Neural progenitor cell (in vitro differentiated cells): ENCODE measurements around the gene FIBCD1. TPM values are rescaled to one million over a fixed set of nuclear protein-coding genes. Genes with fewer than 3 reads are reported as not detected.
A peak's percentile ranks its signal among the peaks of the same experiment; 100 is the strongest.

Experiments used
- DNase-seq: peaks from one replicate; pipeline ENCODE4 v3.0.0-alpha.2; 2016; ENCODE audit warnings: low spot score
- H2AFZ ChIP-seq: fragments of 200-600 bp; sonication (generic); replicated peaks from 2 replicates; pipeline ENCODE4 v1.6.1; 2016; ENCODE audit warnings: antibody characterized with exemption
- H3F3A ChIP-seq: fragments of 200-600 bp; sonication (generic); 2 replicates; pipeline ENCODE4 v1.6.1; 2016; ENCODE audit warnings: antibody characterized with exemption, low read depth
- H3K27ac ChIP-seq: fragments of 200-600 bp; sonication (generic); 2 replicates; pipeline ENCODE4 v1.5.1; 2016; ENCODE audit warnings: mild to moderate bottlenecking
- H3K27me3 ChIP-seq: fragments of 200-600 bp; sonication (generic); 2 replicates; pipeline ENCODE4 v1.6.1; 2016; ENCODE audit warnings: mild to moderate bottlenecking, moderate library complexity
- H3K36me3 ChIP-seq: fragments of 200-600 bp; sonication (generic); 2 replicates; pipeline ENCODE4 v1.5.1; 2016
- H3K4me1 ChIP-seq: fragments of 200-600 bp; sonication (generic); 2 replicates; pipeline ENCODE4 v1.6.1; 2016; ENCODE audit warnings: mixed run types
- H3K4me2 ChIP-seq: fragments of 200-600 bp; sonication (generic); 2 replicates; pipeline ENCODE4 v1.6.1; 2016
- H3K4me3 ChIP-seq: fragments of 200-600 bp; sonication (generic); 2 replicates; pipeline ENCODE4 v1.5.1; 2016
- H3K79me2 ChIP-seq: fragments of 200-600 bp; sonication (generic); 2 replicates; pipeline ENCODE4 v1.6.1; 2016; ENCODE audit warnings: low read depth
- H3K9ac ChIP-seq: fragments of 200-600 bp; sonication (generic); 2 replicates; pipeline ENCODE4 v1.6.1; 2016
- H3K9me3 ChIP-seq: fragments of 200-600 bp; sonication (generic); 2 replicates; pipeline ENCODE4 v1.5.1; 2016; ENCODE audit warnings: low read depth
- H4K20me1 ChIP-seq: fragments of 200-600 bp; sonication (generic); 2 replicates; pipeline ENCODE4 v1.6.1; 2016; ENCODE audit warnings: low read depth
- H3K27ac Mint-ChIP-seq: 3 replicates; pipeline ENCODE4 v1.8.0; 2021; ENCODE audit warnings: mixed read lengths
- H3K27me3 Mint-ChIP-seq: 2 replicates; pipeline ENCODE4 v1.8.0; 2022; ENCODE audit warnings: low read depth, mild to moderate bottlenecking, inconsistent platforms, moderate library complexity, mixed read lengths; ENCODE audit not compliant: insufficient read depth
- H3K36me3 Mint-ChIP-seq: 3 replicates; pipeline ENCODE4 v1.8.0; 2021; ENCODE audit warnings: mixed read lengths
- H3K4me1 Mint-ChIP-seq: 3 replicates; pipeline ENCODE4 v1.8.0; 2021; ENCODE audit warnings: mixed read lengths
- H3K4me3 Mint-ChIP-seq: 3 replicates; pipeline ENCODE4 v1.8.0; 2021; ENCODE audit warnings: mild to moderate bottlenecking, moderate library complexity, mixed read lengths
- H3K9me3 Mint-ChIP-seq: 3 replicates; pipeline ENCODE4 v1.8.0; 2020; ENCODE audit warnings: mixed read lengths
- EZH2 ChIP-seq: fragments of 200-600 bp; sonication (generic); IDR thresholded peaks from 2 replicates; pipeline ENCODE4 v1.6.1; 2017; ENCODE audit warnings: antibody characterized with exemption, mild to moderate bottlenecking, moderate library complexity
- EZH2phosphoT487 ChIP-seq: fragments of 200-600 bp; sonication (generic); IDR thresholded peaks from 2 replicates; pipeline ENCODE4 v1.6.1; 2017; ENCODE audit warnings: antibody characterized with exemption
- total RNA-seq: library from RNA; depleted of rRNA; stranded (reverse); fragments of >200 nt; gene quantifications from 2 replicates; pipeline ENCODE4 v1.2.3, GENCODE V29; 2015; ENCODE audit warnings: low replicate concordance
- TF ChIP-seq, protein P1 (sequence below): fragments of 200-600 bp; sonication (generic); IDR thresholded peaks from 2 replicates; pipeline ENCODE4 v1.5.1; 2017; ENCODE audit warnings: antibody characterized with exemption, mild to moderate bottlenecking

The FIBCD1 gene
- total RNA-seq, 1 donor from 2014 or later, result 1.8 TPM

DNA sequence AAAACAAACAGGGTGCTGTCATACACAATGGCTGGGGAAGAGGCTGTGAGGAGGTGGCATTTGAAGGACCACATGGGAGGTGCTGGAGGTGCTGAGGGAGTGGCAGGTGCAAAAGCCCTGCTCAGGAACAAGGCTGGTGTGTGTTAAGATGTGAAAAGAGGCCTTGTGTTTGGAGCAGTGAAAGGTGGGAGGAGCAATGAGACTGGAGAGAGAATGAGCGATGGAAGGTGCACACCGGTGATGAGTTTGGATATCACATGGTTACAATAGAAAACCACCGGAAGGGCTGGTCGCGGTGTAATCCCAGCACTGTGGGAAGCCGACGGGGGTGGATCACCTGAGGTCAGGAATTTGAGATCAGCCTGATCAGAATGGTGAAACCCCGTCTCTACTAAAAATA, 9.2 kb upstream of the FIBCD1 start:
- Mint-ChIP-seq H3K27ac (no peak overlapping the region), H3K36me3 (no peaks in the 10 kb centered on the region), H3K4me1 (peaks cover 8% of the 10 kb centered on the region), H3K9me3 (peaks cover 3% of the 10 kb centered on the region), H3K27me3 (peaks cover 30% of the 10 kb centered on the region), H3K4me3 (no peak overlapping the region)
- no peaks in the 10 kb centered on the region for H3K36me3 ChIP-seq
- no peak overlapping the region for H3K27ac ChIP-seq
- H3K4me2 ChIP-seq, result no peak overlapping the region
- no peaks in the 10 kb centered on the region for H3K4me1 ChIP-seq
- TF ChIP-seq EZH2 (no peak), EZH2phosphoT487 (no peak)
- TF ChIP-seq, protein P1, sequence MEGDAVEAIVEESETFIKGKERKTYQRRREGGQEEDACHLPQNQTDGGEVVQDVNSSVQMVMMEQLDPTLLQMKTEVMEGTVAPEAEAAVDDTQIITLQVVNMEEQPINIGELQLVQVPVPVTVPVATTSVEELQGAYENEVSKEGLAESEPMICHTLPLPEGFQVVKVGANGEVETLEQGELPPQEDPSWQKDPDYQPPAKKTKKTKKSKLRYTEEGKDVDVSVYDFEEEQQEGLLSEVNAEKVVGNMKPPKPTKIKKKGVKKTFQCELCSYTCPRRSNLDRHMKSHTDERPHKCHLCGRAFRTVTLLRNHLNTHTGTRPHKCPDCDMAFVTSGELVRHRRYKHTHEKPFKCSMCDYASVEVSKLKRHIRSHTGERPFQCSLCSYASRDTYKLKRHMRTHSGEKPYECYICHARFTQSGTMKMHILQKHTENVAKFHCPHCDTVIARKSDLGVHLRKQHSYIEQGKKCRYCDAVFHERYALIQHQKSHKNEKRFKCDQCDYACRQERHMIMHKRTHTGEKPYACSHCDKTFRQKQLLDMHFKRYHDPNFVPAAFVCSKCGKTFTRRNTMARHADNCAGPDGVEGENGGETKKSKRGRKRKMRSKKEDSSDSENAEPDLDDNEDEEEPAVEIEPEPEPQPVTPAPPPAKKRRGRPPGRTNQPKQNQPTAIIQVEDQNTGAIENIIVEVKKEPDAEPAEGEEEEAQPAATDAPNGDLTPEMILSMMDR, result no peak
- no peak overlapping the region for H3K9ac ChIP-seq
- H3K27me3 ChIP-seq, result no peaks in the 10 kb centered on the region
- no peak overlapping the region for H3K4me3 ChIP-seq
- no peak overlapping the region for H2AFZ ChIP-seq
- no peaks in the 10 kb centered on the region for H3K79me2 ChIP-seq
- no peaks in the 10 kb centered on the region for H3K9me3 ChIP-seq
- peaks cover 8% of the 10 kb centered on the region for H3F3A ChIP-seq
- no peak for DNase-seq
- no peaks in the 10 kb centered on the region for H4K20me1 ChIP-seq

GRCh38 chr9:130947618-130948140, 8.6 kb upstream of the FIBCD1 start:
- no peaks in the 10 kb centered on the region for H3K79me2 ChIP-seq
- H3K27me3 ChIP-seq, result peaks cover 3% of the 10 kb centered on the region
- TF ChIP-seq EZH2, result no peak
- no peak for TF ChIP-seq EZH2phosphoT487
- TF ChIP-seq, protein P1, result no peak
- no peaks in the 10 kb centered on the region for H3K4me1 ChIP-seq
- Mint-ChIP-seq H3K9me3 (peaks cover 3% of the 10 kb centered on the region), H3K27ac (no peak overlapping the region), H3K4me3 (no peak overlapping the region), H3K36me3 (no peaks in the 10 kb centered on the region), H3K27me3 (peaks cover 35% of the 10 kb centered on the region), H3K4me1 (peaks cover 8% of the 10 kb centered on the region)
- no peak overlapping the region for H3K9ac ChIP-seq
- no peaks in the 10 kb centered on the region for H4K20me1 ChIP-seq
- no peak overlapping the region for H2AFZ ChIP-seq
- no peak for DNase-seq
- no peak overlapping the region for H3K4me2 ChIP-seq
- peaks cover 6% of the 10 kb centered on the region for H3F3A ChIP-seq
- H3K9me3 ChIP-seq, result no peaks in the 10 kb centered on the region
- no peak overlapping the region for H3K4me3 ChIP-seq
- no peaks in the 10 kb centered on the region for H3K36me3 ChIP-seq
- H3K27ac ChIP-seq, result no peak overlapping the region

- TF ChIP-seq, protein P1, result no peak
- TF ChIP-seq EZH2phosphoT487 (no peak), EZH2 (no peak)
- Mint-ChIP-seq H3K9me3 (peaks cover 3% of the 10 kb centered on the region), H3K4me1 (peaks cover 8% of the 10 kb centered on the region), H3K4me3 (no peak overlapping the region), H3K36me3 (no peaks in the 10 kb centered on the region), H3K27me3 (peaks cover 39% of the 10 kb centered on the region), H3K27ac (peak overlapping the region; percentile 23)
- no peak overlapping the region for H3K4me2 ChIP-seq
- no peaks in the 10 kb centered on the region for H3K9me3 ChIP-seq
- DNase-seq, result no peak
- H2AFZ ChIP-seq, result no peak overlapping the region
- H3K79me2 ChIP-seq, result no peaks in the 10 kb centered on the region
- no peak overlapping the region for H3K9ac ChIP-seq
- no peak overlapping the region for H3K4me3 ChIP-seq
- no peaks in the 10 kb centered on the region for H3K4me1 ChIP-seq
- no peak overlapping the region for H3K27ac ChIP-seq
- no peaks in the 10 kb centered on the region for H4K20me1 ChIP-seq
- H3F3A ChIP-seq, result peaks cover under 1% of the 10 kb centered on the region
- H3K36me3 ChIP-seq, result no peaks in the 10 kb centered on the region
- peaks cover 10% of the 10 kb centered on the region for H3K27me3 ChIP-seq
Observed at GRCh38 chr9:130946766-130947617, 7.9 kb upstream of the FIBCD1 start.
